HG03469 (cell line): ENCODE measurements around the gene EFNA5.
A peak's percentile ranks its signal among the peaks of the same experiment; 100 is the strongest.
"Not testable (repeated sequence)": the region's sequence is repeated elsewhere in the genome, so short reads cannot be mapped to it uniquely, and the experiment has no call there.

Experiments
- ATAC-seq: cut with Tn5 transposase; IDR thresholded peaks from one replicate; pipeline ENCODE4 v1.9.1; 2021; ENCODE audit warnings: mild to moderate bottlenecking, moderate library complexity, moderate number of reproducible peaks; ENCODE audit not compliant: unreplicated experiment

EFNA5 gene

GRCh38 chr5:107499776-107500175 is 171.0 kb downstream of the EFNA5 start:
- no peak for ATAC-seq

DNA sequence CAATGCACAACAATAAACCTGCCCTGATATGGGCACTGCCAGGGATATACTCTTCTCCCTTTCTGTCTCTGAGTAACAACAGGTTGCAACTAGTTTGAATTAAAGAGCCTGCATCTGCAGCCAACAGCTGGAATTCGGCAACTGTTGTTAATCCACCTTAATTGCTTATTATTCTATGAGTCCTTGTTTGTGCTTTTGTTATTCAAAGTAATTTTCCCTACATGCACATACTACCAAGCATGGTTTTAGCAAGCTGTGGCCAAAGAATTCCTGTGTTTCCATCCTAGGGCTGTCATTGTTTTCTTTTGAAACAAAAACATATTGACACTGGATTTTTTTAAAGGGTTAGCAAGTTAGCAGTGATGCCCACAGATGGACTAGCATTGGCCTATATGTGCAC is 171.5 kb downstream of the EFNA5 start:
- ATAC-seq = no peak

DNA sequence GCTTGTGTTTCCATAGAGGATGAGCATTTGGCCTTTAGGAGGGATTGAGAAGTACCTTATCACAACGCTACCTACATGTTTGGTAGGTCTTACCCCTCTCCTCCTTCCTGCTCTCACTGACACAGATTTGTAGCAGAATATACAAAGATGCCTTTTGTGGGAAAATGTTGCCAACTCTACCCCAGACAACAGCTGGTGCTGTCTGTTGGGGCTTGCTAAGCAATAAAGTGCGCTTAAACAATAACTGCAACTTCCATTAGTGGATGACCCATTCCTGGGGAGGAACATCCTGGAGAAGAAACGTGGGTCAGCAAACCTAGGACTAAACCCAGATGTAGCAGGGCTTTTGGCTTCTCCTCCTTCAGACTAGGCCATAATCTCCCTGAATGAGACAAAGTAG is 174.3 kb downstream of the EFNA5 start:
- ATAC-seq = no peak

DNA sequence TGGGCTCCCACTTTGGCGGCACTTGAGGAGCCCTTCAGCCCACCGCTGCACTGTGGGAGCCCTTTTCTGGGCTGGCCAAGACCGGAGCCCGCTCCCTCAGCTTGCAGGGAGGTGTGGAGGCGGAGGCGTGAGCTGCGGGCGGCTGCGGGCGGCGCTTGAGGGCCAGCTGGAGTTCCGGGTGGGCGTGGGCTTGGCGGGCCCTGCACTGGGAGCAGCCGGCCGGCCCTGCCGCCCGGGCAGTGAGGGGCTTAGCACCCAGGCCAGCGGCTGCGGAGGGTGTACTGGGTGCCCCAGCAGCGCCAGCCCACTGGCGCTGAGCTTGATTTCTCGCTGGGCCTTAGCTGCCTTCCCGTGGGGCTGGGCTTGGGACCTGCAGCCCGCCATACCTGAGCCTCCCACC is 176.6 kb downstream of the EFNA5 start:
- not testable (repeated sequence) for ATAC-seq

DNA sequence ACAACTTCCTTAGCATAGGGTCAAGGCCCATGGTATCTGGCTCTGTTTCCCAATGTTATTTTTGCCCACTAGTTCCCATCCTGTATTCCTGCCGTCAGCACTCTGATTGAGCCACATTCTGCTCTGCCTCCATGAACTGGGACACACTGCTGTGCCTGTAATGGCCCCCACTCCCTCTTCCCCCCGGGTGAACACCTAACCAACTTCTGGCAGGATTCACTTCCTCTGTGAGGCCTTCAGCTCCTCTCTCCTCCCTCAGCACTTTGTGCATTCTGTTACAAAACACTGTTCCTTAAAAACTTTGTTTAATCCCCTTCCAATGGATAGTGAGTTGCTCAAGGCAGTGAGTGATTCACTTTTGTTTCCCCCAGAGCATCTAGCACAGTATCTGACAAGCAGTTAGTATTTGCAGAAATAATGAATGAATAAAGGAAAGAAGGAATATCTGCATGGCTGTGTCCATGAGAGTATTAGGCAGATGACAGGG is 183.6 kb downstream of the EFNA5 start:
- ATAC-seq = no peak

DNA sequence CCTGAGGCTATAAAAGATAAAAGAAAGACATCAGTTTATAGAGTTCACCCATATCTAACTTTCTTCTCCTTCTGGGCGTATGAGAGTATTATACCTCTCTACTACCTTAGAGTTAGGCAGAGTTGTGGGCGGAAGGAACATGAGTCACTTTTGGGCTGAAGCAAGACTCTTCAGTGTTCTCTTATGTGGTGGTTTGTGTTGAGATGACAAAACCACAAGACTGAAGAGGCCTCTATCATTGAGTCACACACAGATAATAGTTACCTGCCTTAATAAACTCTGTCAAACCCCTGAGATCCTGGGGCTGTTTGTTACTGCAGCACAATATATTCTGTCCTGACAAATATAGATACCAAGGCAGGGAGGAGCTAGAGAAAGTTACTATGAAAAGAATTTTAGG is 184.2 kb downstream of the EFNA5 start:
- ATAC-seq = peak; percentile 96

- peak; percentile 36 for ATAC-seq
Measured at GRCh38 chr5:107485184-107485583, 185.6 kb downstream of the EFNA5 start.

- no peak for ATAC-seq
Measured at GRCh38 chr5:107484281-107484680, 186.5 kb downstream of the EFNA5 start.

DNA sequence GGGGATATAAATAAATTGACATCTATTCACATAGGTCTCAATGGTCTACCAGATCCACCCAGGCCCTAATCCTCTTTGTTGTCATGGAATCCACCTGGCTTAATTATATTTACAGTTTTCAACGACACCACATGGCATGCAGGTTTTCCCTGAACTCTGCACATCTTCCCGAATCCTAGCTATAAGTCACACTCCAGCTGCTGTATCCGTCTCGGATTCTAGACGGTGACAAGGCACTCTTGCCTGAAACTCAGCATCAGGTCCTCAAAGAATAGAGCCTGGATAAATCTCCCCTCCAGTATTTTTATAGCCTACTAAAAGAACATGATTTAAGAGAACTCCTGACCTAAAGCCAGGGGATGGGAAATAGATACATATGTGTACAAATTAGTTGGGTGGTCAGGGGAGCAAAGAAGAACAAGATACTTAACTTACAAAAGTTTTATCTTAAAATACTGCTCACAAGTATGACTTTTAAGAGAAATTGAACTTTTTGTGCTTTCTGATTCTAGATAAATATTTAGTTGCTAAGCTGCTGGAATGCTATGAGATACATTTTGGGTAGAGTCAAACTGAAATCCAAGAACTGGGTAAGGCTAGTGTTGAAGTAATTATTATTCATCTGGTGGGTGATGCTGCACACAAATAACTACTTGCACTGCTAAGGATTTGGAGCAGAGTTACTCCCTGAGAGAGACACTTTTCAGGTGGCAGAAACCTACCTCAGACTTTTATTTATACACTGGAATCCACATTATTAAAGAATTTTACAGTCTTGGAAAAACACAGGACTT is 187.3 kb downstream of the EFNA5 start:
- no peak for ATAC-seq

DNA sequence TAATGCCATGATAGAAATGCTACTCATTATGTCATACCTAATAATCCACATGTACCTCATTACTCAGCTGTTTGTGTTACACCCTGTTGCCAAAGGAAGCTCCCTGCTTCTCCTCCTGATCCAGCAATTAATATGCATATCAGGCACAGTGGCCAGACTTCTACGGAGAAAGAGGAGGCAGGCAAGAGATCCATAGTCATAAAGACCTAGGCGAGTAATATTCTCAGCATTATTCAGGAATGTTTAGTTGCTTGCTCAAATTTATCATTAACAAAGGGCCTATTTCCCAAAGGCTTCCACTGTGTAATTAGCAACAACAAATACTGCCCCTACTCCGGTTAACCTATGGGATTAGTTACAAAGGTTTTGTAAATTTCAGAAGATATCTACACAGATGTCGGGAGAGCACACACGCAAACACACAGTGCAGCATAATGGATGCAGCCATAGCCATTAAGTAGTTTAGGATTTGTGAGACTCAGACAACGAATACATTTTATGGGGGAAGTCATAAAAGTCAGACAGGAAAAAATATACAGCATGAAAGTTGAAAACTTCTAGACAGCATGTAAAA is 192.6 kb downstream of the EFNA5 start:
- ATAC-seq = no peak

DNA sequence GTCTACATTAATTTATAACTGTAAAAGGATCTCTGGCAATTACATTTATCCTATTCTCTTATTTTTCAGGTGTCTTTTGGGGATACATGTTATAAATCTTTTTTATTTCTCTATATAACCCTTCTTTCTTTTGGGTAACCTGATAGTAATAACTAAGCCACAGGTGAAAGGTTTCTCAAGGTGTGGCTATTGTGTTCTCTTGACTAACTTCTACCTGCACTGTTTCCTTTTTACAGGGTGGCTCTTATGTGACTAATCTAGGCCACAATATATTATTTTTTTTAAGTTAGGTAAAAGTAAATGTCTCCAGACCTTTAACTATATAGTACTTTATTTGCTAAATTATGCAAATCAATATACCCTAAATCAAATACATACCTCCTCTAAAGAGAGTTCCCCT is 193.2 kb downstream of the EFNA5 start:
- ATAC-seq = no peak

DNA sequence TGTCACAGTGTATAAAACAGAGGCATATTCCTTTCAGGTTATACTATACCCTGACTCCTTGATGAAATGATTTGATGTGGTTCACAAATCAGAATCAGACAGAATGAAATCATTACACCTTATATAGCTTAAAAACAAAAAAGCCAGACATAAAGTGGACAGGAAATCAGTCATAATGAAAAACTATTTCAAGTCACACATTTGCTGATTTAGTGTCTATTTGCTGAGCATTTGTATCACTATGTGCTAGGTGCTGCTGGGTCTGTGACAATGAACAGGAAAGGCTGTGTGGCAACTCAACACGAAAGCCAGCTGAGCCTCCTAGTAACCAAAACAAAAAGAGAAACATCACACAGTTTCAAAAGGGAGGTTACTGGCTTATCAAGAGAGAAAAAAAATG is 194.0 kb downstream of the EFNA5 start:
- peak; percentile 88 for ATAC-seq

- peak; percentile 43 for ATAC-seq
Measured at GRCh38 chr5:107474716-107475489, 195.8 kb downstream of the EFNA5 start.

- no peak for ATAC-seq
Measured at GRCh38 chr5:107474361-107474715, 196.4 kb downstream of the EFNA5 start.

DNA sequence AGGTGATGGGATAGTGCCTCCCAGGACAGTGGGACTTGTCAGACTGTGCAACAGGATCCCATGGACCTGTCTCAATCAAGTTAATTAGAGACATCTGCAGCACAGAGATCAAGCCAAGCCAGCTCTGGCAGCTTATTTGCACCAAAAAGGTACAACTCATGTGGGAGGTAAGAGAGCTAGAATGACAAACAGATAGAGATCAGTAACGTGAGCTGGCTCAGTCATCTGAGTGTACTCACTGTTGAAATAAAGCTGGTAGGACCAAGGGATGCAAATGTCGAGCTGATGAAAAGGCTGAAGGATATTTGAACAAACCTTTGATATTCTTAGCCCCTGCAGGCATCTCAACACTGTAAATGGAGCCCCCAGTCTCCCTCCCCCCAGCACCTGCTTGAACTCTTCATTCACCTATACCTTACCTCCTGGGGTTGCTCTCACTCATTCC is 198.1 kb downstream of the EFNA5 start:
- ATAC-seq = no peak

- ATAC-seq = no peak
Measured at GRCh38 chr5:107470295-107470582, 200.5 kb downstream of the EFNA5 start.

DNA sequence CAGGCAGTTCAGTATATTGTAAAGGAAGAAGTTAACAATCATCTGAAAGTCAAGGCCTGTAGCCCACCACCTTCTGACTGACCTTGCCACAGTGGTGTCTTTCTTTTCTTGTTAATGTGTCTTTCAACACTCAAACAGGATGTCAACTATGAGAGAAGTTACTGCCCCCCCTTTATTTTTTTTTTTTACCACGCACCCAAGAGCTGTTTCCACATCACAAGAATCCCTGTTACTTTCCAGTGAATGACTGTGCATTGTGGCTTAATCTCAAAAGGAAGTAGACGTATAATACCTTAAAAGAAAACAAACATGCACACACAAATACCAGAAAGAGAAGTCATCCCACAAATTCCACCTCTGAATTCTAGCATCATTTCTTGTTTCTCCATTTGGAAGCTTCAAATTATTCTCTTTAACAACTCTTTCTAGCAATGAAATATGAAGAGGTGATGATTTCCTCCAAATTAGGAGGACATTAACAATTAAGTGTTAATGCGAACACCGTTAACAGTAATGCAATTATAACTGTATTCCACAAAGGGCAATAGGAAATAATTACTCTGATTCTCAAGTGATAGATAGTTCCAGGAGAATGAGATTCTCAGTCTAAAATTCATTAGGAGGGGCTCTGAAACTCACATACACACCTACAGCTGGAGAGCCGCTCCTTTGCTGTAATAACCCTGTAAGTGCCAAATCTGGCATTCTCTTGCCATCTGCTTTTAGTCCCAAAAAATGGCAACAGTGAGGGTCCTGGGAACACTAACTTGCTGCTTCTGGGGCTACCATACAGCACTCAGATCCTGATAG is 201.0 kb downstream of the EFNA5 start:
- no peak for ATAC-seq

- no peak for ATAC-seq
Measured at GRCh38 chr5:107469064-107469463, 201.7 kb downstream of the EFNA5 start.

- no peak for ATAC-seq
Measured at GRCh38 chr5:107468276-107468675, 202.5 kb downstream of the EFNA5 start.

GRCh38 chr5:107467137-107467932 is 203.4 kb downstream of the EFNA5 start:
- no peak for ATAC-seq
